Hepatocyte (in vitro differentiated cells): ENCODE data around the gene CX3CR1. TPM values are rescaled to one million over a fixed set of nuclear protein-coding genes. Genes with fewer than 3 reads are reported as not detected.
A peak's percentile ranks its signal among the peaks of the same experiment; 100 is the strongest.

Source experiments
- DNase-seq: peaks from one replicate; pipeline ENCODE4 v3.0.0-alpha.2; 2016; ENCODE audit warnings: low spot score
- H2AFZ ChIP-seq: fragments of 200-600 bp; sonication (generic); 2 replicates; pipeline ENCODE4 v1.6.0; 2016; ENCODE audit warnings: antibody characterized with exemption, mild to moderate bottlenecking
- H3K27ac ChIP-seq: fragments of 200-600 bp; sonication (generic); 2 replicates; pipeline ENCODE4 v1.5.1; 2016; ENCODE audit warnings: mild to moderate bottlenecking
- H3K27me3 ChIP-seq: fragments of 200-600 bp; sonication (generic); 2 replicates; pipeline ENCODE4 v1.6.1; 2016
- H3K36me3 ChIP-seq: fragments of 200-600 bp; sonication (generic); replicated peaks from 2 replicates; pipeline ENCODE4 v1.5.1; 2016; ENCODE audit warnings: low read depth; ENCODE audit not compliant: insufficient read depth
- H3K4me1 ChIP-seq: fragments of 200-600 bp; sonication (generic); 2 replicates; pipeline ENCODE4 v1.5.1; 2016; ENCODE audit warnings: mild to moderate bottlenecking, moderate library complexity; ENCODE audit not compliant: insufficient read depth
- H3K4me2 ChIP-seq: fragments of 200-600 bp; sonication (generic); 2 replicates; pipeline ENCODE4 v1.6.0; 2016
- H3K4me3 ChIP-seq: fragments of 200-600 bp; sonication (generic); 2 replicates; pipeline ENCODE4 v1.5.1; 2016; ENCODE audit warnings: mild to moderate bottlenecking
- H3K79me2 ChIP-seq: fragments of 200-600 bp; sonication (generic); 2 replicates; pipeline ENCODE4 v1.6.0; 2017; ENCODE audit warnings: mild to moderate bottlenecking
- H3K9me2 ChIP-seq: fragments of 200-600 bp; sonication (generic); replicated peaks from 2 replicates; pipeline ENCODE4 v1.6.0; 2017; ENCODE audit warnings: mild to moderate bottlenecking; ENCODE audit not compliant: insufficient read depth
- H3K9me3 ChIP-seq: fragments of 200-600 bp; sonication (generic); 2 replicates; pipeline ENCODE4 v1.5.1; 2016; ENCODE audit warnings: low read depth, mild to moderate bottlenecking
- H4K20me1 ChIP-seq: fragments of 200-600 bp; sonication (generic); 2 replicates; pipeline ENCODE4 v1.6.0; 2016; ENCODE audit warnings: mild to moderate bottlenecking; ENCODE audit not compliant: insufficient read depth, poor library complexity, severe bottlenecking
- EZH2 ChIP-seq: fragments of 200-600 bp; sonication (generic); IDR thresholded peaks from 2 replicates; pipeline ENCODE4 v1.6.1; 2016; ENCODE audit warnings: antibody characterized with exemption, mild to moderate bottlenecking, borderline replicate concordance
- EZH2phosphoT487 ChIP-seq: fragments of 200-600 bp; sonication (generic); IDR thresholded peaks from one replicate; pipeline ENCODE4 v1.6.1; 2018; ENCODE audit warnings: antibody characterized with exemption, mild to moderate bottlenecking, low read depth, moderate library complexity; ENCODE audit not compliant: unreplicated experiment, severe bottlenecking
- WGBS: methylation state at CpG from one replicate; pipeline ENCODE4 v1.1.6; 2016; ENCODE audit warnings: low lambda C conversion rate; ENCODE audit errors: missing lambda C conversion rate; 5-methylcytosine and 5-hydroxymethylcytosine counted together
- polyA plus RNA-seq: library from polyadenylated mRNA; unstranded; fragments of >200 nt; fragmentation: Nextera tagmentation; extraction: Ambion mirVana; gene quantifications from 2 replicates; pipeline ENCODE4 v1.2.1, GENCODE V29; 2016
- total RNA-seq: library from RNA; depleted of rRNA; stranded (reverse); fragments of >200 nt; gene quantifications from 2 replicates; pipeline ENCODE4 v1.2.3, GENCODE V29; 2014
- TF ChIP-seq, protein P1 (sequence below): fragments of 200-600 bp; sonication (generic); IDR thresholded peaks from 2 replicates; pipeline ENCODE4 v1.5.1; 2016; ENCODE audit warnings: antibody characterized with exemption, mild to moderate bottlenecking; ENCODE audit not compliant: poor library complexity

The CX3CR1 gene
- total and polyA plus RNA-seq, 2 experiments from 2014 or later, result 0.70 TPM; not detected in 1

DNA sequence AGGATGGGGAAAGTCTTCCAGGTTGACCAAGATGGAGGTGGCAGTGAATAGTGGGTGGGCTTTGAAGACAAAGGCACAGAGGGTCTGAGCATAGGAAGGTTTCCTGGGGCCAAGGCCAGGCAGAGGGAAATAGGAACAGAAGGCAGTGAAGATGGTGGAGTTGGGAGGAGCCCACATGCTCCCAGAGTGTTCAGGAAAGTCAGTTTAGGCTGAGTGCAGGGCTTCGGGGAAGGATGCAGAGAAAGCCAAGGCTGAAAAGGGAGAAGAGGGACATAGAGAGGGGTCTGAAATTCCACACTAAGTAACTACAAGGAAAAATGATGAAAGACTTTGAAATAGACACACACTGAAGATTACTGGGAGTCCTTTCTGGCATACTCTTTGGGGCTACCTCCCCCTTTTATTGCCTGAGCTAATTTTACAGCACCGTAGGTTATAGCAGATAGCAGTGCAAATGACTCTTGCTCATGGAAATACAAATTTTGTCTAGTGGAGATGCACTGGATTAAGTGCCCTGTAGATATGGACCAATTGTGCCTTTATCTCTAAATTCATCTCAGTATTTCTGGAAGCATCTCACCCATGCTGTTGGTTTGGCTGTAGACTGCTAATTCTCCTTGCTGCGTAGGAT lies 3.8 kb downstream of the CX3CR1 start:
- Histone ChIP-seq H3K4me1 (no peaks in the 10 kb centered on the region), H3K27me3 (no peaks in the 10 kb centered on the region), H3K36me3 (no peaks in the 10 kb centered on the region), H3K79me2 (no peaks in the 10 kb centered on the region), H4K20me1 (no peaks in the 10 kb centered on the region), H3K9me3 (no peaks in the 10 kb centered on the region), H2AFZ (no peak overlapping the region), H3K4me2 (no peak overlapping the region), H3K9me2 (no peaks in the 10 kb centered on the region), H3K27ac (no peak overlapping the region), H3K4me3 (no peak overlapping the region)
- TF ChIP-seq, protein P1, sequence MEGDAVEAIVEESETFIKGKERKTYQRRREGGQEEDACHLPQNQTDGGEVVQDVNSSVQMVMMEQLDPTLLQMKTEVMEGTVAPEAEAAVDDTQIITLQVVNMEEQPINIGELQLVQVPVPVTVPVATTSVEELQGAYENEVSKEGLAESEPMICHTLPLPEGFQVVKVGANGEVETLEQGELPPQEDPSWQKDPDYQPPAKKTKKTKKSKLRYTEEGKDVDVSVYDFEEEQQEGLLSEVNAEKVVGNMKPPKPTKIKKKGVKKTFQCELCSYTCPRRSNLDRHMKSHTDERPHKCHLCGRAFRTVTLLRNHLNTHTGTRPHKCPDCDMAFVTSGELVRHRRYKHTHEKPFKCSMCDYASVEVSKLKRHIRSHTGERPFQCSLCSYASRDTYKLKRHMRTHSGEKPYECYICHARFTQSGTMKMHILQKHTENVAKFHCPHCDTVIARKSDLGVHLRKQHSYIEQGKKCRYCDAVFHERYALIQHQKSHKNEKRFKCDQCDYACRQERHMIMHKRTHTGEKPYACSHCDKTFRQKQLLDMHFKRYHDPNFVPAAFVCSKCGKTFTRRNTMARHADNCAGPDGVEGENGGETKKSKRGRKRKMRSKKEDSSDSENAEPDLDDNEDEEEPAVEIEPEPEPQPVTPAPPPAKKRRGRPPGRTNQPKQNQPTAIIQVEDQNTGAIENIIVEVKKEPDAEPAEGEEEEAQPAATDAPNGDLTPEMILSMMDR, result no peak
- TF ChIP-seq EZH2phosphoT487 (no peak), EZH2 (no peak)
- WGBS, result 76% methylated on average over 3 of the region's 3 CpGs
- DNase-seq, result no peak

DNA sequence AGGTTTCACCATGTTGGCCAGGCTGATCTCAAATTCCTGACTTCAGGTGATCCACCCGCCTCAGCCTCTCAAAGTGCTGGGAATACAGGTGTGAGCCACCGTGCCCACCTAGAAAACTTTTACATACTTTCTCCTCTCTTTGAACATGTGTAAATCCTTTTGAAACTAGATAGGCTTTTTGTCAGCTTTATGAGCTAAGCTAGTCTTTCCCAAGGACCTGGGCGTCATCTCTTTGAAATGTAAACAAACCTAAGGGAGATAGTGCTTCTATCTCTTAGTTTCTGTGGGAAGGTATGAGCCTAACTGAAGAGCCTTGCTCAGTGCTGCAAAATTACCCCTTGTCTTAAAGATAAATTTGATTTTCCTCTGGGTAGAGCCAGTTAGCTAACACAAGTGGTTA lies 4.8 kb downstream of the CX3CR1 start:
- WGBS, result 45% methylated on average over 3 of the region's 3 CpGs

DNA sequence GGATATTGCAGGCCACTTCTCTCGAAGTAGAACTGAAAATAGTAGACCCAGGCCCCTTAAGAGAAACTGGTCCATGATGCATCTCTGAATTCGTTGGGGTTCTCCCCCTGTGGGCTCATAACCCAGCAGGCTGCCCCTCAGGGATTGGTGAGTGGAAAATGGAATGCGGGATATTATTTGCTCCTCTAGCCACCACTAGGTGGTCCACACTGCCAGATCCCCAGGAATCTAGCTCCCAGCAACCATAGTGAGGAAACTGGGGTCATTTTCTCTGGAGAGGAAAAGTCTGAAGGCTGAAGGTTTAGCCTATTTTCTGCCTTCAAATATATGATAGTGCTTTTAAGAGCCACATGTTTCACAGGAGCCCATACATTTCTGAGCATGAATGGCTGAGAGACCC lies 6.7 kb downstream of the CX3CR1 start:
- H3K4me3 ChIP-seq, result no peak overlapping the region
- H3K4me1 ChIP-seq, result no peaks in the 10 kb centered on the region
- H3K79me2 ChIP-seq, result no peaks in the 10 kb centered on the region
- H4K20me1 ChIP-seq, result no peaks in the 10 kb centered on the region
- H3K4me2 ChIP-seq, result no peak overlapping the region
- H3K36me3 ChIP-seq, result no peaks in the 10 kb centered on the region
- TF ChIP-seq EZH2phosphoT487 (no peak), EZH2 (no peak)
- TF ChIP-seq, protein P1, result no peak
- no peaks in the 10 kb centered on the region for H3K9me2 ChIP-seq
- no peak overlapping the region for H2AFZ ChIP-seq
- no peaks in the 10 kb centered on the region for H3K27me3 ChIP-seq
- no peaks in the 10 kb centered on the region for H3K9me3 ChIP-seq
- no peak overlapping the region for H3K27ac ChIP-seq
- 68% methylated on average over 3 of the region's 3 CpGs for WGBS
- no peak for DNase-seq

More for the DNA sequence above, 4.8 kb downstream of the CX3CR1 start:
- Histone ChIP-seq H4K20me1 (no peaks in the 10 kb centered on the region), H3K4me2 (no peak overlapping the region), H3K4me1 (no peaks in the 10 kb centered on the region), H3K4me3 (no peak overlapping the region), H3K9me2 (no peaks in the 10 kb centered on the region), H3K9me3 (no peaks in the 10 kb centered on the region), H3K27ac (no peak overlapping the region), H3K79me2 (no peaks in the 10 kb centered on the region), H3K27me3 (no peaks in the 10 kb centered on the region), H3K36me3 (no peaks in the 10 kb centered on the region), H2AFZ (no peak overlapping the region)
- TF ChIP-seq EZH2phosphoT487, result no peak
- TF ChIP-seq, protein P1, result no peak
- no peak for TF ChIP-seq EZH2
- DNase-seq, result peak; percentile 33
